ENCODE results near the gene TAS1R3.

Gene TAS1R3

DNA sequence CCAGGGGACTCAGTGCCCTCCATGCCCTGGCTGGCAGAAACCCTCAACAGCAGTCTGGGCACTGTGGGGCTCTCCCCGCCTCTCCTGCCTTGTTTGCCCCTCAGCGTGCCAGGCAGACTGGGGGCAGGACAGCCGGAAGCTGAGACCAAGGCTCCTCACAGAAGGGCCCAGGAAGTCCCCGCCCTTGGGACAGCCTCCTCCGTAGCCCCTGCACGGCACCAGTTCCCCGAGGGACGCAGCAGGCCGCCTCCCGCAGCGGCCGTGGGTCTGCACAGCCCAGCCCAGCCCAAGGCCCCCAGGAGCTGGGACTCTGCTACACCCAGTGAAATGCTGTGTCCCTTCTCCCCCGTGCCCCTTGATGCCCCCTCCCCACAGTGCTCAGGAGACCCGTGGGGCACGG, 2.8 kb upstream of the TAS1R3 start:
- no peak for TF ChIP-seq CTCF (conservative IDR thresholded peaks at IDR 0.05; ENCODE audit: low read depth, low read length)
- no peak for DNase-seq (ENCODE audit: low read depth)
- H3K4me3 ChIP-seq (ENCODE audit: low read length) = no peak overlapping the region

- no peak for DNase-seq (ENCODE audit: low read depth)
- H3K4me3 ChIP-seq (ENCODE audit: low read length) = no peak overlapping the region
- TF ChIP-seq CTCF (conservative IDR thresholded peaks at IDR 0.05; ENCODE audit: low read depth, low read length) = no peak
Observed at GRCh38 chr1:1329304-1330210, 1.5 kb upstream of the TAS1R3 start.

- TF ChIP-seq CTCF (conservative IDR thresholded peaks at IDR 0.05; ENCODE audit: low read depth, low read length) = no peak
- DNase-seq (ENCODE audit: low read depth) = no peak
- no peak overlapping the region for H3K4me3 ChIP-seq (ENCODE audit: low read length)
Observed at GRCh38 chr1:1330366-1331067, 563 bp upstream of the TAS1R3 start.

DNA sequence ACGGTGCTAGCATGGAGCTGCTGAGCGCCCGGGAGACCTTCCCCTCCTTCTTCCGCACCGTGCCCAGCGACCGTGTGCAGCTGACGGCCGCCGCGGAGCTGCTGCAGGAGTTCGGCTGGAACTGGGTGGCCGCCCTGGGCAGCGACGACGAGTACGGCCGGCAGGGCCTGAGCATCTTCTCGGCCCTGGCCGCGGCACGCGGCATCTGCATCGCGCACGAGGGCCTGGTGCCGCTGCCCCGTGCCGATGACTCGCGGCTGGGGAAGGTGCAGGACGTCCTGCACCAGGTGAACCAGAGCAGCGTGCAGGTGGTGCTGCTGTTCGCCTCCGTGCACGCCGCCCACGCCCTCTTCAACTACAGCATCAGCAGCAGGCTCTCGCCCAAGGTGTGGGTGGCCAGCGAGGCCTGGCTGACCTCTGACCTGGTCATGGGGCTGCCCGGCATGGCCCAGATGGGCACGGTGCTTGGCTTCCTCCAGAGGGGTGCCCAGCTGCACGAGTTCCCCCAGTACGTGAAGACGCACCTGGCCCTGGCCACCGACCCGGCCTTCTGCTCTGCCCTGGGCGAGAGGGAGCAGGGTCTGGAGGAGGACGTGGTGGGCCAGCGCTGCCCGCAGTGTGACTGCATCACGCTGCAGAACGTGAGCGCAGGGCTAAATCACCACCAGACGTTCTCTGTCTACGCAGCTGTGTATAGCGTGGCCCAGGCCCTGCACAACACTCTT, 1.1 kb downstream of the TAS1R3 start:
- TF ChIP-seq CTCF (conservative IDR thresholded peaks at IDR 0.05; ENCODE audit: low read depth, low read length) = no peak
- no peak overlapping the region for H3K4me3 ChIP-seq (ENCODE audit: low read length)

GRCh38 chr1:1332774-1333480, 1.8 kb downstream of the TAS1R3 start:
- H3K4me3 ChIP-seq (ENCODE audit: low read length) = no peak overlapping the region
- no peak for DNase-seq (ENCODE audit: low read depth)

More for the DNA sequence above, 1.1 kb downstream of the TAS1R3 start:
- DNase-seq (ENCODE audit: low read depth) = no peak

More at GRCh38 chr1:1332774-1333480, 1.8 kb downstream of the TAS1R3 start:
- no peak for TF ChIP-seq CTCF (conservative IDR thresholded peaks at IDR 0.05; ENCODE audit: low read depth, low read length)

All from retinal pigment epithelial cell (primary cell).